Fibroblast of pulmonary artery (primary cell): ENCODE measurements around the gene KLHL2.
"Not testable (repeated sequence)": the region's sequence is repeated elsewhere in the genome, so short reads cannot be mapped to it uniquely, and the experiment has no call there.

Experiments
- DNase-seq: peaks from one replicate; pipeline ENCODE4 v3.0.0-alpha.2; 2010; ENCODE audit warnings: low read depth
- H3K4me3 ChIP-seq: replicated peaks from 2 replicates; pipeline ENCODE4 v1.5.1; 2011; ENCODE audit warnings: low read depth, mild to moderate bottlenecking, control low read depth, low read length, moderate library complexity
- CTCF ChIP-seq: IDR thresholded peaks from 2 replicates; pipeline ENCODE4 v1.5.1; 2011; ENCODE audit warnings: mild to moderate bottlenecking, control low read depth, low read length, inconsistent platforms; ENCODE audit errors: missing control alignments

Gene KLHL2

GRCh38 chr4:165209796-165210195, 2.4 kb downstream of the KLHL2 start:
- no peak for DNase-seq
- no peak for TF ChIP-seq CTCF
- H3K4me3 ChIP-seq: no peak overlapping the region

GRCh38 chr4:165210566-165210965, 3.2 kb downstream of the KLHL2 start:
- no peak overlapping the region for H3K4me3 ChIP-seq
- TF ChIP-seq CTCF: no peak
- no peak for DNase-seq

GRCh38 chr4:165212647-165213046, 5.3 kb downstream of the KLHL2 start:
- not testable (repeated sequence) for DNase-seq

GRCh38 chr4:165213404-165213803, 6.0 kb downstream of the KLHL2 start:
- not testable (repeated sequence) for DNase-seq, H3K4me3 ChIP-seq

More at GRCh38 chr4:165212647-165213046, 5.3 kb downstream of the KLHL2 start:
- H3K4me3 ChIP-seq: not testable (repeated sequence)

GRCh38 chr4:165213991-165214709, 6.8 kb downstream of the KLHL2 start:
- not testable (repeated sequence) for H3K4me3 ChIP-seq, DNase-seq

- DNase-seq: peak; percentile 88
Measured at GRCh38 chr4:165215034-165215751, 7.8 kb downstream of the KLHL2 start.

GRCh38 chr4:165215761-165216487, 8.6 kb downstream of the KLHL2 start:
- peak; percentile 50 for DNase-seq
- not testable (repeated sequence) for H3K4me3 ChIP-seq

More at GRCh38 chr4:165215034-165215751, 7.8 kb downstream of the KLHL2 start:
- not testable (repeated sequence) for H3K4me3 ChIP-seq

GRCh38 chr4:165217325-165217724, 10.0 kb downstream of the KLHL2 start:
- TF ChIP-seq CTCF: no peak
- DNase-seq: no peak
- H3K4me3 ChIP-seq: no peak overlapping the region

GRCh38 chr4:165221306-165221705, 13.9 kb downstream of the KLHL2 start:
- not testable (repeated sequence) for DNase-seq, H3K4me3 ChIP-seq

GRCh38 chr4:165221993-165222650, 14.8 kb downstream of the KLHL2 start:
- DNase-seq: peak; percentile 24
- not testable (repeated sequence) for H3K4me3 ChIP-seq
